GM12874 (cell line): ENCODE measurements around the gene MICAL2.

Source experiments
- TF ChIP-seq, protein P1 (sequence below): IDR thresholded peaks from 2 replicates; pipeline ENCODE4 v1.5.1; 2011; ENCODE audit warnings: low read depth, mild to moderate bottlenecking, control low read depth, low read length, moderate library complexity; ENCODE audit not compliant: insufficient read depth

MICAL2 gene

DNA sequence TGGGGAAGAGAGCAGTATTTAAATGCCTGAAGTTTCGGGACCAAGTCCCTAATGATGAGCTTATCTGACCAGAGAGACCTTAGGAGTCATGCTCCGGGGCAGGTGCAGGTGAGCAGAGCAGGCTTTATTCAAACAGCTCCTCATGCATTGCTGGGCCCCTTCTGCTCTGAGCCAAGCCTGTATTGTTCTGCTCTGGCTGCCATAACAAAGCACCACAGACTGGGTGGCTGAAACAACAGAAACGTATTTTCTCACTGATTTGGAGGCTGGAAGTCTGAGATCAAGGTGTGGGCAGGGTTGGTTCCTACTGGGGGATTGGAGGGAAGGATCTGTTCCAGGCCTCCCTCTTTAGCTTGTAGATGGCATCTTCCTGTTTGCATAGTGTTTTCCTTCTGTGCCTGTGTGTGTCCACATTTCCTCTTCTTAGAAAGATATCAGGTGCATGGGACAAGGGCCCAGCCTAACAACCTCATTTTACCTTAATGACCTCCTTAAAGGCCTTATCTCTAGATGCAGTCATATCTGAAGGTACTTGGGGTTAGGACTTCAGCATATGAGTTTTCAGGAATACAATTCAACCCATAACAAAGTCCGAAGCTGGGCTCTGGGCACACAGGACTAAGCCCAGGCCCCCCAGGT, 169.9 kb downstream of the MICAL2 start:
- TF ChIP-seq, protein P1, sequence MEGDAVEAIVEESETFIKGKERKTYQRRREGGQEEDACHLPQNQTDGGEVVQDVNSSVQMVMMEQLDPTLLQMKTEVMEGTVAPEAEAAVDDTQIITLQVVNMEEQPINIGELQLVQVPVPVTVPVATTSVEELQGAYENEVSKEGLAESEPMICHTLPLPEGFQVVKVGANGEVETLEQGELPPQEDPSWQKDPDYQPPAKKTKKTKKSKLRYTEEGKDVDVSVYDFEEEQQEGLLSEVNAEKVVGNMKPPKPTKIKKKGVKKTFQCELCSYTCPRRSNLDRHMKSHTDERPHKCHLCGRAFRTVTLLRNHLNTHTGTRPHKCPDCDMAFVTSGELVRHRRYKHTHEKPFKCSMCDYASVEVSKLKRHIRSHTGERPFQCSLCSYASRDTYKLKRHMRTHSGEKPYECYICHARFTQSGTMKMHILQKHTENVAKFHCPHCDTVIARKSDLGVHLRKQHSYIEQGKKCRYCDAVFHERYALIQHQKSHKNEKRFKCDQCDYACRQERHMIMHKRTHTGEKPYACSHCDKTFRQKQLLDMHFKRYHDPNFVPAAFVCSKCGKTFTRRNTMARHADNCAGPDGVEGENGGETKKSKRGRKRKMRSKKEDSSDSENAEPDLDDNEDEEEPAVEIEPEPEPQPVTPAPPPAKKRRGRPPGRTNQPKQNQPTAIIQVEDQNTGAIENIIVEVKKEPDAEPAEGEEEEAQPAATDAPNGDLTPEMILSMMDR, result no peak

DNA sequence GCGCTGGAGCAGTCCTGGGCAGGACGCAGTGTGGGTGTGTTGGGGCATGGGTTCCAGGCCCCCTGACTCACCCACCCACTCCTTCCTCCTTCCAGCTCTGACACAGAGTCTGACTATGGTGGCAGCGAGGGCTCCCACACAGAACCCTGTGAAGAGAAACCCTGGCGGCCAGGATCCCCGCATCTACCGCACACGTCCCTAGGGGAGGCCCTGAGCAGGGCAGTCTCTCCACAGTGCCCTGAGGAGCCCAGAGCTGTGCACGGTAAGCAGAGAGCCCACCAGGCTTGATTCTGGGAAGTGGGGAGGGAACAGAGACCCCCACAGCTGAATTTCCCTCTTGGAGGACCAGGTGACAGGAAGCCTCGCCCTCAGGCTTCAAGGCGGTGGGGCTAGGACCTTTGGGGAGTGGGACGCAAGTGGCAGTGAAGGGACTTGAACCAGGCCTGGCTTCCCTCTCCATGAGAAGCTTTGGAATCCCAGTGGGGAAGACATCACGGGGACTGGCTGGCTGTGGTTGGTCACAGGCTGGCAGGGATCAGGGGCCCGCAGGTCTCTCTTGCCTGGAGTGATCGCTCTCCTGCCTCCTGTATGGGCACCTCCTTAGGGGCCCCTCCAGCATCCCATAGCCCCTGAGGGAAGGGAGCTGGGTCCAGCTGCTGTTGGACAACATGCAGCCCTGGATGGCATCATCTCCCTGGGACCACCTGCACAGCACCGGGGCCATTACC, 170.6 kb downstream of the MICAL2 start:
- TF ChIP-seq, protein P1, result no peak

DNA sequence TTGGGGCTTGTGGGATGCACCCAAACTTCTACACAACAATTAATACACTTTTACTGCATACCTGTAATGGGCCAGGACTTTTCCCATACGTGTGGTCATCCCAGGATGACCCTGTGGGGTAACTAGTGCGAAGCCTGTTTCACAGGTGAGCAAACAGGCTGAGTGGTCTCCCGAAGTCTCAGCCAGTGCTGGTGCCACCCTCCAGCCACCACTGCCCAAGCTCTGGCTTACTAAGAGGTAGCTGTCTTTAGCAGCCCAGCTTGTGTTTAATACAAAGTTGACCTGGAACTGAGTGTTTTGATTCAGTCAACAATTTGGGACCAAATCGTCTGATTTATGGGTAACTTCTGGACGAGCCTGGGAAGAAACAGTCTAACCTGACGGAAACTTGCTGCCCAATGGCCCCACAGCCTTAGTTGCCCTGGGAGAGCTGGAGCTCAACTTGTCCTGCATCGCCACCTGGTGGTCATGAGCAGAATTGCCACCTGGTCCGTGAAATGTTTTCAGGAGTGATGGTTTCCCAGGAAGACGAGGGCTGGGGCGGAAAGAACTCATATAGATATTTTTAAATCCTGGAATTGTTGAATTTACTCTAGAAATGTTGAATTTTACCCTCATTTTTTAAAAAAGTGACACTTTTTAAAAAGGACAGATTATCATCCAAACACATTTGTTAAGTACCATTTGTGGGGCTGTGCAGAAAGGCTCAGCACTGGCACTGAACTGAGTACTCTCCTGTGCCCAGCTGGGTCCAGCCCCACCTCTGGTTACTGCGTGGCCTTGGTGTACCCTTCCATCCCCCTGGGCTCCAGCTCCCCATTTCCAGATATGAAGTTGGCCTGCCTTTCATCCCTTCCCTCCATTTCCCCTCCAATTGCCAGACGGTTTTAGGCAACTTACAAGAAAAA, 171.4 kb downstream of the MICAL2 start:
- TF ChIP-seq, protein P1, result peak; percentile 80

DNA sequence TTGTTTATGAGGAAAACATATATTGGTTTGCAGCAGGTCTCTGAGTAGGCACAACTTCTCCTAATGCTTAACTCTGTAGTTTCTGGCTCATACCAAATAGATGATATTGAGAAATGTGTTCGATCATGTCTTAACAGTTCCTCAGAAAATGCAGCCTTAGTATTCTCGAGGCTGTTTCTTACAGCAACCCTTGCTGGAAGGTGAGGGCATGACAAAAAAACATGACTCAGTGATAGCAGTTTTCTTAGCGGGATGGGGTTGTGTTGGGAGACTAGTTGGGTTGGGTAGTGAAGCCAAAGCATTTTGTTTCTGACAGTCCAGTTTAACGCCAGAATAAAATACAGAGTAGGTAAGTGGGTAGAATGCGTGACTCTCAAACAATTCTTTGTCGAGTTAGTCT, 172.3 kb downstream of the MICAL2 start:
- TF ChIP-seq, protein P1, result no peak

DNA sequence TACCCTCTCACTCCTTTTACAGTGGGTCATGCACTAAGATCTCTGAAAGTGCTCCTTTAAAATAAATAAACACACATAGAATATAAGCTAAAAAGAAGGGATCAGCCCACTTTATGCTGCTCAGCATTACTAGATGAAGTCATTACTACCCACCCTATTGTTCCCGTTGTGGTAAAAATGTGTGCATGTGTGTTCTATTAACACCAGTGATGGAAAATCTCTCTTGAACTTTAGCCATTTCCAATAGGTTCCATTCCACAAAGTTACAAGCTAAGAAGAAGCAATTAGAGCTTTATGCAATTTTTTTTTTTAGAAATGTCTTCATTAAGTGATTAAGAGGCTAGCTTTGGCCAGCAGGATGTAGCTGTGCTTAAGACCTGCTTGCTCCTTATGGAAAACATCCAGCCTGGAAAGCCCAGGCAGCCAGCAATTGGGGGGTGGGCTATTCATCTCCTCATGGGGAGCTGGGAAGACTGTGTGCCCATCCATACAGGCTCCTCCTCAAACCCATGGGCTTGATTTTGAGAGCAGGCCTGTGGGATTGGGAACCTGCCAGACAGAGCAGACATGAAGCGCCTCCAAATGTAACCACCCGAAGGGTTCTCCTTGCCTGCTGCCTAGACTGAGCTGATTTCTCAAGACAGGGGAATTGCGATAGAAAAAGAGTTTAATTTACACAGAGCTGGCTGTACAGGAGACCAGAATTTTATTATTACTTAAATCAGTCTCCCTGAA, 174.1 kb downstream of the MICAL2 start:
- TF ChIP-seq, protein P1, result no peak

DNA sequence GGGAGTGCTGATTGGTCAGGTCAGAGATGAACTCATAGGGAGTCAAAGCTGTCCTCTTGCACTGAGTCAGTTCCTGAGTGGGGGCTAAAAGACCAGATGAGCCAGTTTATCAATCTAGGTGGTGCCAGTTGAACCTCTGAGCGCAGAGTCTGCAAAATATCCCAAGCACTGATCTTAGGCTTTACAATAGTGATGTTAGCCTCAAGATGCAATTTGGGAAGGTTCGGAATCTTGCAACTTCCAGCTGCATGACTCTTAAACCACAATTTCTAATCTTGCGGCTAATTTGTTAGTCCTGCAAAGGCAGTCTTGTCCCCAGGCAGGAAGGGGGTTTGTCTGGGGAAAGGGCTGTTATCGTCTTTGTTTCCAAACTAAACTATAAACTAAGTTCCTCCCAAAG, 174.7 kb downstream of the MICAL2 start:
- TF ChIP-seq, protein P1, result no peak

DNA sequence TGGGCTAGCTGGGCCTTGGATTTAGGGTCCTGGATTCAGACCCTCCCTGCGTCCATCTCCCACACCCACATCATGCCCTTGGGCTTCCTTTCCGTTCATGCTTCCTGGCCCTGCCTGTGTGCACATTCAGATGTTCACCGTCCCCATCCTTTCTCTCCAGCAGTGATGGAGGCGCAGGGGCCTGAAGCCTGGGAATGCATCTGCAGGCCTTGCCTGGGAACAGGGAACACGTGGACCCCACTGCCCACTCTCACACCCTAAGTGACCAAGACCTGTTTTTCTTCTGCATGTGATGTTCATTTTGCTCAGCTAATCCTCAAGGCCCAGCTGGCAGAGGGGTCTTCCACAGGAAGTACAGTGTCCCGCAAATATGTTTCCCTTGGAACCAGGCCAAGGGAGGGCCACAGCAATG, 175.4 kb downstream of the MICAL2 start:
- TF ChIP-seq, protein P1, result no peak
